ENCODE results near the gene BIRC6.

BIRC6 gene

GRCh38 chr2:32516567-32516966, 159.7 kb downstream of the BIRC6 start:
- Histone ChIP-seq H3K4me3 (ENCODE audit: low read length) (no peak overlapping the region), H3K4me2 (ENCODE audit: low read length) (no peak overlapping the region), H3K27ac (ENCODE audit: low read depth, low read length) (no peak overlapping the region), H3K79me2 (ENCODE audit: control insufficient read depth, low read length) (no peaks in the 10 kb centered on the region), H4K20me1 (ENCODE audit: control insufficient read depth, insufficient read depth, low read depth, low read length) (no peaks in the 10 kb centered on the region), H3K27me3 (ENCODE audit: control insufficient read depth, low read length) (no peaks in the 10 kb centered on the region), H3F3A (ENCODE audit: control insufficient read depth, insufficient read depth) (no peaks in the 10 kb centered on the region), H3K9me3 (ENCODE audit: control insufficient read depth, insufficient read depth, low read length) (no peaks in the 10 kb centered on the region), H3K9me2 (replicated peaks; ENCODE audit: control insufficient read depth, low read length) (no peaks in the 10 kb centered on the region), H3K4me1 (ENCODE audit: control insufficient read depth, low read length) (no peaks in the 10 kb centered on the region), H3K36me3 (ENCODE audit: control insufficient read depth, low read length) (peaks cover 74% of the 10 kb centered on the region)
- TF ChIP-seq EZH2phosphoT487 (IDR thresholded peaks at IDR 0.05; ENCODE audit: borderline replicate concordance, low read length) = no peak
- TF ChIP-seq, protein P1, sequence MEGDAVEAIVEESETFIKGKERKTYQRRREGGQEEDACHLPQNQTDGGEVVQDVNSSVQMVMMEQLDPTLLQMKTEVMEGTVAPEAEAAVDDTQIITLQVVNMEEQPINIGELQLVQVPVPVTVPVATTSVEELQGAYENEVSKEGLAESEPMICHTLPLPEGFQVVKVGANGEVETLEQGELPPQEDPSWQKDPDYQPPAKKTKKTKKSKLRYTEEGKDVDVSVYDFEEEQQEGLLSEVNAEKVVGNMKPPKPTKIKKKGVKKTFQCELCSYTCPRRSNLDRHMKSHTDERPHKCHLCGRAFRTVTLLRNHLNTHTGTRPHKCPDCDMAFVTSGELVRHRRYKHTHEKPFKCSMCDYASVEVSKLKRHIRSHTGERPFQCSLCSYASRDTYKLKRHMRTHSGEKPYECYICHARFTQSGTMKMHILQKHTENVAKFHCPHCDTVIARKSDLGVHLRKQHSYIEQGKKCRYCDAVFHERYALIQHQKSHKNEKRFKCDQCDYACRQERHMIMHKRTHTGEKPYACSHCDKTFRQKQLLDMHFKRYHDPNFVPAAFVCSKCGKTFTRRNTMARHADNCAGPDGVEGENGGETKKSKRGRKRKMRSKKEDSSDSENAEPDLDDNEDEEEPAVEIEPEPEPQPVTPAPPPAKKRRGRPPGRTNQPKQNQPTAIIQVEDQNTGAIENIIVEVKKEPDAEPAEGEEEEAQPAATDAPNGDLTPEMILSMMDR (IDR thresholded peaks at IDR 0.05; ENCODE audit: low read depth, low read length, poor library complexity, severe bottlenecking) = no peak

- Histone ChIP-seq H3K4me1 (ENCODE audit: control insufficient read depth, low read length) (no peaks in the 10 kb centered on the region), H3K9me3 (ENCODE audit: control insufficient read depth, insufficient read depth, low read length) (no peaks in the 10 kb centered on the region), H3K79me2 (ENCODE audit: control insufficient read depth, low read length) (no peaks in the 10 kb centered on the region), H3K4me2 (ENCODE audit: low read length) (no peak overlapping the region), H3K4me3 (ENCODE audit: low read length) (no peak overlapping the region), H3K27ac (ENCODE audit: low read depth, low read length) (no peak overlapping the region), H4K20me1 (ENCODE audit: control insufficient read depth, insufficient read depth, low read depth, low read length) (no peaks in the 10 kb centered on the region), H3F3A (ENCODE audit: control insufficient read depth, insufficient read depth) (no peaks in the 10 kb centered on the region), H3K36me3 (ENCODE audit: control insufficient read depth, low read length) (peaks cover 74% of the 10 kb centered on the region), H3K27me3 (ENCODE audit: control insufficient read depth, low read length) (no peaks in the 10 kb centered on the region), H3K9me2 (replicated peaks; ENCODE audit: control insufficient read depth, low read length) (no peaks in the 10 kb centered on the region)
- TF ChIP-seq, protein P1 (IDR thresholded peaks at IDR 0.05; ENCODE audit: low read depth, low read length, poor library complexity, severe bottlenecking) = no peak
- TF ChIP-seq EZH2phosphoT487 (IDR thresholded peaks at IDR 0.05; ENCODE audit: borderline replicate concordance, low read length) = no peak
These were observed 165.9 kb downstream of the BIRC6 start for GRCh38 chr2:32522770-32523169.

DNA sequence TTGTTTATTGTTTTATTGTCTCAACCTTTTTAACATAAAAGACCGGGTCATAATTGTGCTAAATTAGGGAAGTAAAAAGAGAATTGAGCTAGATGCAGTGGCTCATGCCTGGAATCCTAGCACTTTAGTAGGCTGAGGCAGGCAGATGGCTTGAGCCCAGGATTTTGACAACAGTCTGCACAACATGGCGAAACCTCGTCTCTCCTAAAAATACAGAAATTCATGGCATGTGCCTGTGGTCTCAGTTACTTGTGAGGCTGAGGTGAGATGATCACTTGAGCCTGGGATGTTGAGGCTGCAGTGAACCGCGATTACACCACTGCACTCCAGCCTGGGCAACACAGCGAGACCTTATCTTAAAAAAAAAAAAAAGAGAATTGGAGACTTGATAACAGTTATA, 166.9 kb downstream of the BIRC6 start:
- H3K9me3 ChIP-seq (ENCODE audit: control insufficient read depth, insufficient read depth, low read length) = no peaks in the 10 kb centered on the region

More for the DNA sequence above, 166.9 kb downstream of the BIRC6 start:
- no peaks in the 10 kb centered on the region for H3K4me1 ChIP-seq (ENCODE audit: control insufficient read depth, low read length)
- H3K4me3 ChIP-seq (ENCODE audit: low read length) = no peak overlapping the region
- no peaks in the 10 kb centered on the region for H3K9me2 ChIP-seq (replicated peaks; ENCODE audit: control insufficient read depth, low read length)
- no peaks in the 10 kb centered on the region for H3K27me3 ChIP-seq (ENCODE audit: control insufficient read depth, low read length)
- H3K79me2 ChIP-seq (ENCODE audit: control insufficient read depth, low read length) = no peaks in the 10 kb centered on the region
- H3K27ac ChIP-seq (ENCODE audit: low read depth, low read length) = no peak overlapping the region
- peaks cover 72% of the 10 kb centered on the region for H3K36me3 ChIP-seq (ENCODE audit: control insufficient read depth, low read length)
- H3K4me2 ChIP-seq (ENCODE audit: low read length) = no peak overlapping the region
- TF ChIP-seq, protein P1 (IDR thresholded peaks at IDR 0.05; ENCODE audit: low read depth, low read length, poor library complexity, severe bottlenecking) = no peak
- TF ChIP-seq EZH2phosphoT487 (IDR thresholded peaks at IDR 0.05; ENCODE audit: borderline replicate concordance, low read length) = no peak
- H4K20me1 ChIP-seq (ENCODE audit: control insufficient read depth, insufficient read depth, low read depth, low read length) = no peaks in the 10 kb centered on the region
- no peaks in the 10 kb centered on the region for H3F3A ChIP-seq (ENCODE audit: control insufficient read depth, insufficient read depth)
